Suprapubic skin (tissue), 3 donors: ENCODE data around the gene KLHL28.
"Not testable (repeated sequence)": the region's sequence is repeated elsewhere in the genome, so short reads cannot be mapped to it uniquely, and the experiment has no call there.

Experiments used
- CTCF ChIP-seq, 2 donors: fragments of 200-600 bp in 1 of 2; fragments of 450-650 bp in 1 of 2; sonication (generic) in 1 of 2; IDR thresholded peaks; one replicate each; pipeline ENCODE4 v1.5.1; 2016 to 2019; ENCODE audit warnings: antibody characterized with exemption in 2 of 2, mild to moderate bottlenecking in 1 of 2, moderate library complexity in 1 of 2
- POLR2A ChIP-seq, 2 donors: fragments of 450-650 bp; IDR thresholded peaks; one replicate each; pipeline ENCODE4 v1.6.1; 2017; ENCODE audit warnings: antibody characterized with exemption in 2 of 2, mild to moderate bottlenecking in 2 of 2, moderate library complexity in 2 of 2

- not testable (repeated sequence) for TF ChIP-seq CTCF, POLR2A (IDR thresholded peaks at IDR 0.05)
Measured at GRCh38 chr14:44891726-44892372, 69.9 kb downstream of the KLHL28 start.
